Right lobe of liver (tissue), 6 donors: ENCODE data around the gene PRND. TPM values are rescaled to one million over a fixed set of nuclear protein-coding genes. Genes with fewer than 3 reads are reported as not detected.

Source experiments
- ATAC-seq, 4 donors: fragments of 200-7000 bp; cut with Tn5 transposase; one replicate each; pipeline ENCODE4 v1.9.1; 2020; ENCODE audit warnings: mild to moderate bottlenecking in 4 of 4, moderate library complexity in 4 of 4
- DNase-seq, 3 donors: peaks; one replicate each; pipeline ENCODE4 v3.0.0-alpha.2; 2020
- H3K27ac ChIP-seq, 3 donors: fragments of 200-600 bp; one replicate each; pipeline ENCODE4 v1.8.0; 2022
- H3K27me3 ChIP-seq, 2 donors: fragments of 200-600 bp; one replicate each; pipeline ENCODE4 v1.8.0; 2022
- H3K36me3 ChIP-seq, 4 donors: fragments of 200-600 bp; sonication (generic) in 1 of 4; one replicate each; pipeline versions ENCODE4 v1.5.1 to v1.8.0; 2017 to 2022; ENCODE audit warnings: control low read depth in 1 of 4
- H3K4me1 ChIP-seq, 4 donors: fragments of 200-600 bp; sonication (generic) in 1 of 4; one replicate each; pipeline versions ENCODE4 v1.5.1 to v1.8.0; 2017 to 2022; ENCODE audit warnings: control low read depth in 1 of 4
- H3K4me3 ChIP-seq, 3 donors: fragments of 200-600 bp; one replicate each; pipeline ENCODE4 v1.8.0; 2022
- H3K9me3 ChIP-seq, 4 donors: fragments of 200-600 bp; sonication (generic) in 1 of 4; one replicate each; pipeline versions ENCODE4 v1.5.1 to v1.8.0; 2017 to 2022; ENCODE audit warnings: control low read depth in 1 of 4
- CTCF ChIP-seq, 4 donors: fragments of 200-600 bp in 3 of 4; fragments of 450-650 bp in 1 of 4; IDR thresholded peaks; one replicate each; pipeline versions ENCODE4 v1.5.1 to v1.8.0; 2016 to 2022; ENCODE audit warnings: antibody characterized with exemption in 4 of 4, mild to moderate bottlenecking in 2 of 4
- POLR2A ChIP-seq: fragments of 450-650 bp; IDR thresholded peaks from one replicate; pipeline ENCODE4 v1.6.1; 2017; ENCODE audit warnings: antibody characterized with exemption, mild to moderate bottlenecking
- WGBS: methylation state at CpG from one replicate; pipeline ENCODE4 v1.1.6; 2018; ENCODE audit warnings: low coverage, low lambda C conversion rate; ENCODE audit not compliant: insufficient coverage; ENCODE audit errors: missing lambda C conversion rate; 5-methylcytosine and 5-hydroxymethylcytosine counted together
- intact Hi-C, 2 donors: fragments of 100-400 bp; cut with DNase I; formaldehyde crosslinking; loops; one replicate each; pipeline versions ENCODE4 v1.11.2 to v1.14.1; 2022
- total RNA-seq, 6 experiments: library from RNA; depleted of rRNA in 2 of 6; stranded (reverse); fragments of >200 nt in 2 of 6; fragmentation: NEBNext Ultra II Directional in 3 of 6; extraction: Animal tissue kit (Norgen Biotek cat#: 25700) in 3 of 6; gene quantifications; one replicate each; pipeline versions ENCODE4 v1.1.0 to v1.2.4, GENCODE V29; 2016 to 2023
- donor health status: DM: no; HTN: yes; CAD: no.
- donor health status: DM: no; HTN: no; CAD: no.
- donor health status: DM: no; HTN: no; CAD: no.
- donor health status: DM: no; HTN: yes; CAD: no.
- donor health status: DM: no; HTN: yes; CAD: no.

PRND gene
- total RNA-seq, 6 experiments from 2014 or later: not detected

- Histone ChIP-seq H3K4me3 (no peak overlapping the region), H3K27ac (no peak overlapping the region), H3K9me3 (no peaks in the 10 kb centered on the region), H3K4me1 (peaks cover 0 to 11% (median 0%) of the 10 kb centered on the region in 4 donors), H3K27me3 (no peaks in the 10 kb centered on the region), H3K36me3 (no peaks in the 10 kb centered on the region)
- TF ChIP-seq CTCF (IDR thresholded peaks at IDR 0.05) (no peak), POLR2A (no peak)
- 55% methylated on average over 2 of the region's 2 CpGs for WGBS
- DNase-seq (no peak), ATAC-seq (no peak)
- intact Hi-C loops: no loop called here
Measured at GRCh38 chr20:4683261-4683660, 38.4 kb upstream of the PRND start.

DNA sequence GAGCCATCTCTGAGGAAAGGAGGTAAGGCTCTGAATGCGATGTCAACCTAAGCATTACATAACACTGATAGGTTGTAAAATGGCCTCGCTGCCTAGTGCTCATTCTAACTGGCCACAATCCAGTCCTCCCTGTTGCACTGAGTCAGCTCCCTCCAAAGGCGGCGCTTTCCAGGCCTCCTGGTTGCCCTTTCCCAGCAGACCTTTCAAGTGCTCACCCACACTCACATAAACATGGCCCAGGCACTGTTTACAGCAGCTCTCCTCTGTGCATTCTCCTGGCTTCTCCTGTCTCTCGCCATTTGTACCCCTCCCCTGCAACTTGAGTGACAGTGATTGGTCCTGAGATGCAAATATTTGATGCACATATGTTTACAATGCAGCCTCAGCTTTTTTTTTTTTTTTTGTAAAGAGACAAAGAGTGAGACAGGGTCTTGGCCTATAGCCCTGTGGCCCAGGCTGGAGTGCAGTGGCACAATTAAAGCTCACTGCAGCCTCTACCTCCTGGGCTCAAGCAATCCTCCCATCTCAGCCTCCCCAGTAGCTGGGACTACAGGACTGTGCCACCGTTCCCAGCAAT is 36.8 kb upstream of the PRND start:
- no peaks in the 10 kb centered on the region for H3K27me3 ChIP-seq
- H3K9me3 ChIP-seq: no peaks in the 10 kb centered on the region
- no peak overlapping the region for H3K4me3 ChIP-seq
- DNase-seq (no peak), ATAC-seq (no peak)
- H3K36me3 ChIP-seq: no peaks in the 10 kb centered on the region
- no peak overlapping the region for H3K27ac ChIP-seq
- intact Hi-C loops: no loop called here
- TF ChIP-seq CTCF (IDR thresholded peaks at IDR 0.05): no peak
- TF ChIP-seq POLR2A: no peak
- peaks cover 0 to 16% (median 0%) of the 10 kb centered on the region in 4 donors for H3K4me1 ChIP-seq
- WGBS: no CpG with 5 or more reads among the region's 6 CpGs

DNA sequence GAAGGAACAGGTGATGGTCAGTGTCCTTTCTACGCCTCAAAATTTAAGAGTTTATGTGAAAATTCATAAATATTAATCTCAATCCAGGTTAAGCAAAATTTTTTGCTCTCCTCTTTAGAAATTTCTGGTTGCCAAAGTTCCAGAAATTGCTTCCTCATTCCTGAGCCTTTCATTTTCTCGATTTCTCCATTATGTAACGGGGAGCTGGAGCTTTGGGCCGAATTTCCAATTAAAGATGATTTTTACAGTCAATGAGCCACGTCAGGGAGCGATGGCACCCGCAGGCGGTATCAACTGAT is 35.8 kb upstream of the PRND start:
- peaks cover 0 to 16% (median 0%) of the 10 kb centered on the region in 4 donors for H3K4me1 ChIP-seq
- DNase-seq (no peak), ATAC-seq (no peak)
- H3K27ac ChIP-seq: peak overlapping the region; percentile 94 to 99 (median 97)
- no peaks in the 10 kb centered on the region for H3K36me3 ChIP-seq
- no peaks in the 10 kb centered on the region for H3K9me3 ChIP-seq
- 10% methylated on average over 8 of the region's 8 CpGs for WGBS
- TF ChIP-seq POLR2A (no peak), CTCF (IDR thresholded peaks at IDR 0.05) (no peak)
- peak overlapping the region; percentile 86 to 91 (median 89) for H3K4me3 ChIP-seq
- intact Hi-C loops: no loop called here
- no peaks in the 10 kb centered on the region for H3K27me3 ChIP-seq

DNA sequence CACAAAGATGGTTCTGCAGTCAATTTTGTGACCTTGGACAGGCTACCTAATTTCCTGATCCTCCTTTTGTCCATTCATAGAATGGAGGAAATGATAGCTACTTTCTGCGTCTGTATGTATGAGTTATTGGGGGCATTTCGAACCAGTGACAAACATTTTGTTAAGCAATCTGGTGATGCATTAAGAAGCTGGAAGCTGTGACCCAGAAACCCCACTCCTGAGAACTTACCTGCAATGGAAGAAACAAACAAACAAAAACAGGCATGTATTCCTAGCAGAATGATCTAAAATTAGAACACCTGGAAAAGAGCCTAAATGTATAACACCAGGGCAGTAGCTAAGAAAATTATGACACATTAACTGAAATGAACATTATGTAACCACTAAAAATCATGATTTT is 33.4 kb upstream of the PRND start:
- Histone ChIP-seq H3K27ac (no peak overlapping the region), H3K4me3 (no peak overlapping the region), H3K36me3 (no peaks in the 10 kb centered on the region), H3K9me3 (no peaks in the 10 kb centered on the region), H3K27me3 (no peaks in the 10 kb centered on the region), H3K4me1 (peaks cover 0 to 16% (median 0%) of the 10 kb centered on the region in 4 donors)
- 85% methylated on average over 2 of the region's 2 CpGs for WGBS
- DNase-seq (no peak), ATAC-seq (no peak)
- intact Hi-C loops: no loop called here
- TF ChIP-seq POLR2A (no peak), CTCF (IDR thresholded peaks at IDR 0.05) (no peak)

DNA sequence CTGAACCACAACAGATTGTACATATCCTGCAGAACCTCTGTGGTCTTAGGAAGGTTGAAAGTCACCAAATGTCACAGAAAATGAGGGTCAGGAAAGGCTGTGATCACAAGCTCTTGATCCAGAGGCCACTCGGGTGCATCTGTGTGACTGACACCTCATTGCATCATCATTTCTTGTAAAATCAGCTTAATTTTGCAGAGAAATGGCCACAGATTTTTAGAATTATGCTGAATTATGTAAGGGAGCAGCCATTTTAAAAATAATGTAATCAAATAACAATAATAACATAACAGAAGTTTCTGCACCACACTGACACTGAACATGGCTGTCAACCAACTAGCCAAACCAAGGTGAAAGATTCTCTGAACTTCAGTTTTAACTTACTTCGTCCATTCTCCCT is 32.5 kb upstream of the PRND start:
- H3K36me3 ChIP-seq: no peaks in the 10 kb centered on the region
- ATAC-seq: no peak
- H3K27me3 ChIP-seq: no peaks in the 10 kb centered on the region
- TF ChIP-seq CTCF (IDR thresholded peaks at IDR 0.05) (no peak), POLR2A (no peak)
- intact Hi-C loops: no loop called here
- no peak for DNase-seq
- H3K27ac ChIP-seq: no peak overlapping the region
- H3K4me3 ChIP-seq: no peak overlapping the region
- 47% methylated on average over 2 of the region's 2 CpGs for WGBS
- H3K9me3 ChIP-seq: no peaks in the 10 kb centered on the region
- H3K4me1 ChIP-seq: peaks cover 0 to 16% (median 0%) of the 10 kb centered on the region in 4 donors
